ENCODE results near the gene BBC3. TPM values are rescaled to one million over a fixed set of nuclear protein-coding genes. Genes with fewer than 3 reads are reported as not detected.
"Not testable (repeated sequence)": the region's sequence is repeated elsewhere in the genome, so short reads cannot be mapped to it uniquely, and the experiment has no call there.

Gene BBC3
- polyA plus RNA-seq, 2 of the 4 experiments (the other 2 are of a cell fraction): 6.0 to 8.9 TPM

DNA sequence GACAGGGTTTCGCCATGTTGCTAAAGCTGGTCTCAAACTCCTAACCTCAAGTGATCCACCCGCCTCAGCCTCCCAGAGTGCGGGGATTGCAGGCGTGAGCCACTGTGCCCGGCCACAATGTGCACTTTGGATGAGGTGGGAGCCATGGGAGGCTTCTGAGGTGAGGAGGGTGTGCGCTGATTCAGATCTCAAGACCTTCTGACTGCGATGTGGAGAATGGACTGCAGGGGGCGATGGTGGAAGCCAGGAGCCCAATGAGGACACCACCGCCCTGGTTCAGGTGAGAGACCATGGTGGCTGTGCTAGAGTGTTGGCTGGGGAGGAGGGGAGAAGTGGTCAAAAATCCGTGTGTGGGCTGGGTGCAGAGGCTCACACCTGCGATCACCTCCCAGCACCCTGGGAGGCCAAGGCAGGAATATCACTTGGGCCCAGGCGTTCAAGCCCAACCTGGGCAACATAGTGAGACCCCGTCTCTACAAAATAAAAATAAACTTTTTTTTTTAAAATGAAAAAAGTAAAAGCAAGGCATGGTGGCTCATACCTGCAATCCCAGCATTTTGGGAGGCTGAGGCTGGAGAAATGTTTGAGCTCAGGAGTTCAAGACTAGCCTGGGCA, 49.3 kb upstream of the BBC3 start (continued):
- TF ChIP-seq MAZ (IDR thresholded peaks at IDR 0.05; ENCODE audit: borderline replicate concordance, low read depth, low read length) (no peak), JUNB (IDR thresholded peaks at IDR 0.05) (no peak), SMC3 (IDR thresholded peaks at IDR 0.05) (peak; percentile 26; the same call in 1 of the 3 replicates), TFCP2L1 (CRISPR knock-in tag; IDR thresholded peaks at IDR 0.05) (no peak), FOSB (CRISPR knock-in tag; IDR thresholded peaks at IDR 0.05) (no peak), RAD21 (conservative IDR thresholded peaks at IDR 0.05 in 1 of 2, IDR thresholded peaks at IDR 0.05 in 1 of 2) (peak; percentile 23 to 38; a peak in 1 of 5 replicates), POLR2A (IDR thresholded peaks at IDR 0.05; ENCODE audit: low read length) (no peak), CEBPB (IDR thresholded peaks at IDR 0.05) (no peak), ZSCAN20 (CRISPR knock-in tag; IDR thresholded peaks at IDR 0.05) (no peak), HOXB13 (CRISPR knock-in tag; IDR thresholded peaks at IDR 0.05; ENCODE audit: low read depth) (no peak), KDM1A (IDR thresholded peaks at IDR 0.05; ENCODE audit: low read depth) (0 out of 2 replicates have a peak, but pooled peaks have one; percentile 69), RCOR1 (IDR thresholded peaks at IDR 0.05; ENCODE audit: low read depth, low read length) (no peak), RARB (CRISPR knock-in tag; IDR thresholded peaks at IDR 0.05) (no peak), CBX2 (IDR thresholded peaks at IDR 0.05; ENCODE audit: borderline replicate concordance, low read depth) (no peak)
- TF ChIP-seq, protein P1, sequence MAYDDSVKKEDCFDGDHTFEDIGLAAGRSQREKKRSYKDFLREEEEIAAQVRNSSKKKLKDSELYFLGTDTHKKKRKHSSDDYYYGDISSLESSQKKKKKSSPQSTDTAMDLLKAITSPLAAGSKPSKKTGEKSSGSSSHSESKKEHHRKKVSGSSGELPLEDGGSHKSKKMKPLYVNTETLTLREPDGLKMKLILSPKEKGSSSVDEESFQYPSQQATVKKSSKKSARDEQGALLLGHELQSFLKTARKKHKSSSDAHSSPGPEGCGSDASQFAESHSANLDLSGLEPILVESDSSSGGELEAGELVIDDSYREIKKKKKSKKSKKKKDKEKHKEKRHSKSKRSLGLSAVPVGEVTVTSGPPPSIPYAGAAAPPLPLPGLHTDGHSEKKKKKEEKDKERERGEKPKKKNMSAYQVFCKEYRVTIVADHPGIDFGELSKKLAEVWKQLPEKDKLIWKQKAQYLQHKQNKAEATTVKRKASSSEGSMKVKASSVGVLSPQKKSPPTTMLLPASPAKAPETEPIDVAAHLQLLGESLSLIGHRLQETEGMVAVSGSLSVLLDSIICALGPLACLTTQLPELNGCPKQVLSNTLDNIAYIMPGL (CRISPR knock-in tag; IDR thresholded peaks at IDR 0.05; ENCODE audit: borderline replicate concordance): no peak
- TF ChIP-seq, protein P2, sequence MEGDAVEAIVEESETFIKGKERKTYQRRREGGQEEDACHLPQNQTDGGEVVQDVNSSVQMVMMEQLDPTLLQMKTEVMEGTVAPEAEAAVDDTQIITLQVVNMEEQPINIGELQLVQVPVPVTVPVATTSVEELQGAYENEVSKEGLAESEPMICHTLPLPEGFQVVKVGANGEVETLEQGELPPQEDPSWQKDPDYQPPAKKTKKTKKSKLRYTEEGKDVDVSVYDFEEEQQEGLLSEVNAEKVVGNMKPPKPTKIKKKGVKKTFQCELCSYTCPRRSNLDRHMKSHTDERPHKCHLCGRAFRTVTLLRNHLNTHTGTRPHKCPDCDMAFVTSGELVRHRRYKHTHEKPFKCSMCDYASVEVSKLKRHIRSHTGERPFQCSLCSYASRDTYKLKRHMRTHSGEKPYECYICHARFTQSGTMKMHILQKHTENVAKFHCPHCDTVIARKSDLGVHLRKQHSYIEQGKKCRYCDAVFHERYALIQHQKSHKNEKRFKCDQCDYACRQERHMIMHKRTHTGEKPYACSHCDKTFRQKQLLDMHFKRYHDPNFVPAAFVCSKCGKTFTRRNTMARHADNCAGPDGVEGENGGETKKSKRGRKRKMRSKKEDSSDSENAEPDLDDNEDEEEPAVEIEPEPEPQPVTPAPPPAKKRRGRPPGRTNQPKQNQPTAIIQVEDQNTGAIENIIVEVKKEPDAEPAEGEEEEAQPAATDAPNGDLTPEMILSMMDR (IDR thresholded peaks at IDR 0.05): peak; percentile 45
- TF ChIP-seq, protein P3, sequence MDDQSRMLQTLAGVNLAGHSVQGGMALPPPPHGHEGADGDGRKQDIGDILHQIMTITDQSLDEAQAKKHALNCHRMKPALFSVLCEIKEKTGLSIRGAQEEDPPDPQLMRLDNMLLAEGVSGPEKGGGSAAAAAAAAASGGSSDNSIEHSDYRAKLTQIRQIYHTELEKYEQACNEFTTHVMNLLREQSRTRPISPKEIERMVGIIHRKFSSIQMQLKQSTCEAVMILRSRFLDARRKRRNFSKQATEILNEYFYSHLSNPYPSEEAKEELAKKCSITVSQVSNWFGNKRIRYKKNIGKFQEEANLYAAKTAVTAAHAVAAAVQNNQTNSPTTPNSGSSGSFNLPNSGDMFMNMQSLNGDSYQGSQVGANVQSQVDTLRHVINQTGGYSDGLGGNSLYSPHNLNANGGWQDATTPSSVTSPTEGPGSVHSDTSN (IDR thresholded peaks at IDR 0.05): no peak

DNA sequence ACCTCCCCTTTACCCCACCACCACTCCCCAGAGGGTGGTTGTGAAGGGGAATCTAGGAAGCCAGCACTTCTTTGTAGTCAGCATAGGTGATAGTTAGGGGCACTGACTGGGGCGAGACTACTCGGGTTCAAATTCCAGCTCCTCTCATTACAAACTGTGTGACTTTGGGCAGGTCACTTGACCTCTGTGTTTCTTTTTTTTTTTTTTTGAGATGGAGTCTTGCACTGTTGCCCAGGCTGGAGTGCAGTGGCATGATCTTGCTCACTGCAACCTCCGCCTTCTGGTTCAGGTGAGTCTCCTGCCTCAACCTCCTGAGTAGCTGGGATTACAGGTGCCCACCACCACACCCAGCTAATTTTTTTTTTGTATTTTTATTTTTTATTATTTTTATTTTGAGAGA, 45.5 kb upstream of the BBC3 start:
- H3K4me1 ChIP-seq: peaks cover 15% of the 10 kb centered on the region
- not testable (repeated sequence) for ATAC-seq; DNase-seq (ENCODE audit: low read depth in 1 of 2, low spot score in 1 of 2); H3K4me3 ChIP-seq; FAIRE-seq; H3K27ac ChIP-seq; H3K9me3 ChIP-seq; H3K4me2 ChIP-seq
- ChIA-PET CTCF (interaction anchor here (0.6 to 12.3 kb wide), 15 partner anchors 8 to 430 kb away, joined by 3 to 160 read pairs (median 6); no protein-coding TSS in a partner anchor), POLR2A (interaction anchor here (0.7 to 3.4 kb wide), 3 partner anchors 14 to 142 kb away, joined by 3 to 77 read pairs (median 4); partner anchors contain the start of gene CCDC9)
- 97% methylated on average over 3 of the region's 3 CpGs for WGBS (ENCODE audit: missing lambda C conversion rate)

DNA sequence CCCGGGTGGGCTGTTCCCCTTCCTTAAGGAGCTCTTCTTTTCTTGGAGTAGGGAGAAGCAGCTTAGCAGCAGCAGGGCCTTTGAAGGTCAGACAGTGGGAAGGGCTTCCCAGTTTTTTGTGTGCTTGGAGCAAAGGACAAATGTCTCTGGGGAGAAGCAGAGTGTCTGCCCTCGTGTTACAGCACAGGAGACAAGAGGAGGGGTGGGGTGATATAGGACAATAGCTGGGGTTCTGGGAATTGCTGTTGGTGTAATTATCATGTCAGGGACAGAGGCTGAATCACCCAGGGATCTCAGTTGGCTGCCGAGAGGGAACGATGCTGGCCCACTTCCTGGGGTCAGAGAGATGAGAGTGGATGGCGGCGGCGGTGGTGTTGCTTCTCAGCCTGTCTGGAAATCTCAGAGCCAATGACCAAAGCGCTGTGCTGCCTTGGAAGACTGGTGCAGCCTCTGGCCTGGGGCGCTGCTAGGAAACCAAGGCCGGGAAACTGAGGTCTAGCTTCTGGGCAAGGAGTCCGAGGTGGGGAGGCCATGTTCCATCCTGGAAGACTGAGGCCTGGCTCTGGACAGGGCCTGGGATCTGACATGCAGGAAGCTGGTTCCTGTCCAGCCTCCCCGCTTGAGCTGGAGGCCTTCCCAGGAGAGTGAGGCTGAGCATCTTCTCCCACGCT, 44.9 kb upstream of the BBC3 start:
- ChIA-PET POLR2A (interaction anchor here (0.7 to 3.4 kb wide), 6 partner anchors 8 to 143 kb away, joined by 3 to 77 read pairs (median 6); partner anchors contain the start of genes CCDC9 and DHX34), CTCF (interaction anchor here (0.6 to 12.3 kb wide), 21 partner anchors 9 to 431 kb away, joined by 3 to 160 read pairs (median 4); partner anchors contain the start of gene DHX34)
- Histone ChIP-seq H3K27ac (no peak overlapping the region; a peak in 1 of 6 replicates), H3K4me3 (no peak overlapping the region), H3K9me3 (no peaks in the 10 kb centered on the region), H3K4me2 (peak overlapping the region; percentile 89; the same call in 1 of the 3 replicates), H3K4me1 (peaks cover 15% of the 10 kb centered on the region)
- WGBS (ENCODE audit: missing lambda C conversion rate): 91% methylated on average over 13 of the region's 13 CpGs
- FAIRE-seq (no peak), DNase-seq (ENCODE audit: low read depth in 1 of 2, low spot score in 1 of 2) (no peak), ATAC-seq (no peak)
- TF ChIP-seq POLR2A (IDR thresholded peaks at IDR 0.05; ENCODE audit: low read length): no peak
- 0 out of 2 replicates have a peak, but pooled peaks have one; percentile 52 for TF ChIP-seq POLR2AphosphoS2 (conservative IDR thresholded peaks at IDR 0.05; ENCODE audit: low read length)
- TF ChIP-seq SMC3 (IDR thresholded peaks at IDR 0.05): no peak
- no peak for TF ChIP-seq PHF8 (IDR thresholded peaks at IDR 0.05; ENCODE audit: borderline replicate concordance, low read depth)
- no peak for TF ChIP-seq HEYL (CRISPR knock-in tag; IDR thresholded peaks at IDR 0.05)
- TF ChIP-seq MAZ (IDR thresholded peaks at IDR 0.05; ENCODE audit: borderline replicate concordance, low read depth, low read length): no peak

Data from A549 (cell line).